ENCODE measurements around the gene OTUD6A. TPM values are rescaled to one million over a fixed set of nuclear protein-coding genes. Genes with fewer than 3 reads are reported as not detected.

The OTUD6A gene
- total and polyA plus RNA-seq, 9 of the 15 experiments (the other 6 are each of a cell fraction or from before 2014, with no cell fraction given), result not detected

GRCh38 chrX:70049925-70050324 is 12.3 kb upstream of the OTUD6A start, which contains the start of gene AWAT2:
AWAT2 (minus strand) TSS chrX:70049938; CDS start chrX:70049932, 6 bp downstream.
- Histone ChIP-seq H3K27me3 (ENCODE audit: control insufficient read depth in 2 of 2, insufficient read depth in 2 of 2, low read length in 2 of 2) (peaks cover 0 to 23% of the 10 kb centered on the region in 2 experiments; a peak in 3 of 5 replicates), H3K27ac (ENCODE audit: extremely low read depth, low read depth, low read length) (no peak within 1 kb of the TSS), H3K4me2 (ENCODE audit: insufficient read depth, low read length) (no peak within 1 kb of the TSS), H3K9ac (ENCODE audit: insufficient read depth in 1 of 2, low read depth in 2 of 2, low read length in 2 of 2) (no peak within 1 kb of the TSS), H3K4me1 (replicated peaks in 1 of 2; ENCODE audit: control insufficient read depth in 2 of 2, insufficient read depth in 2 of 2, low read length in 2 of 2) (no peaks in the 10 kb centered on the region), H3K9me3 (replicated peaks; ENCODE audit: control insufficient read depth, insufficient read depth, low read depth, low read length) (no peaks in the 10 kb centered on the region), H2AFZ (ENCODE audit: low read depth, low read length) (no peak within 1 kb of the TSS), H3K36me3 (ENCODE audit: control insufficient read depth, insufficient read depth, low read length) (no peaks in the 10 kb centered on the region), H3K4me3 (no peak within 1 kb of the TSS), H4K20me1 (replicated peaks; ENCODE audit: control insufficient read depth, insufficient read depth, low read length) (no peaks in the 10 kb centered on the region; the same call in 1 of the 2 replicates), H3K79me2 (ENCODE audit: control insufficient read depth, insufficient read depth, low read length) (no peaks in the 10 kb centered on the region), H3K9me1 (ENCODE audit: control insufficient read depth, insufficient read depth, low read length) (no peaks in the 10 kb centered on the region)
- DNase-seq (ENCODE audit: extremely low read depth in 1 of 4, low spot score in 3 of 4) (no peak), ATAC-seq (no peak), FAIRE-seq (no peak)
- WGBS (ENCODE audit: insufficient coverage, low coverage, missing lambda C conversion rate), result 0% methylated on average over 3 of the region's 4 CpGs
- ChIA-PET POLR2A (no interaction called here), CTCF (ENCODE audit: low intra/inter-chr PET ratio) (no interaction called here)
- TF ChIP-seq RFX1 (IDR thresholded peaks at IDR 0.05) (no peak), HDAC1 (IDR thresholded peaks at IDR 0.05) (no peak), ETS2 (tag; IDR thresholded peaks at IDR 0.05; ENCODE audit: borderline replicate concordance, poor library complexity, severe bottlenecking) (no peak), ZC3H8 (IDR thresholded peaks at IDR 0.05) (no peak), THRB (CRISPR knock-in tag; conservative IDR thresholded peaks at IDR 0.05) (no peak), GTF2E2 (tag; IDR thresholded peaks at IDR 0.05) (no peak), ZNF707 (CRISPR knock-in tag; conservative IDR thresholded peaks at IDR 0.05) (no peak)
- TF ChIP-seq, protein P1, sequence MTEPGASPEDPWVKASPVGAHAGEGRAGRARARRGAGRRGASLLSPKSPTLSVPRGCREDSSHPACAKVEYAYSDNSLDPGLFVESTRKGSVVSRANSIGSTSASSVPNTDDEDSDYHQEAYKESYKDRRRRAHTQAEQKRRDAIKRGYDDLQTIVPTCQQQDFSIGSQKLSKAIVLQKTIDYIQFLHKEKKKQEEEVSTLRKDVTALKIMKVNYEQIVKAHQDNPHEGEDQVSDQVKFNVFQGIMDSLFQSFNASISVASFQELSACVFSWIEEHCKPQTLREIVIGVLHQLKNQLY (CRISPR knock-in tag; conservative IDR thresholded peaks at IDR 0.05), result no peak
- TF ChIP-seq, protein P2, sequence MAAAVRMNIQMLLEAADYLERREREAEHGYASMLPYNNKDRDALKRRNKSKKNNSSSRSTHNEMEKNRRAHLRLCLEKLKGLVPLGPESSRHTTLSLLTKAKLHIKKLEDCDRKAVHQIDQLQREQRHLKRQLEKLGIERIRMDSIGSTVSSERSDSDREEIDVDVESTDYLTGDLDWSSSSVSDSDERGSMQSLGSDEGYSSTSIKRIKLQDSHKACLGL (CRISPR knock-in tag; IDR thresholded peaks at IDR 0.05; ENCODE audit: borderline replicate concordance, poor library complexity, severe bottlenecking), result no peak
- BruUV-seq (replicated peaks), result no TSS peak
- in situ Hi-C loops (cut with MboI) (loop anchor here (25.0 kb wide), 1 partner anchor 513 kb away; no protein-coding TSS in a partner anchor), intact Hi-C loops (cut with micrococcal nuclease) (no loop called here)
